HG03095 (cell line): Measurements from ENCODE around the gene FRYL.
"Not testable (repeated sequence)": the region's sequence is repeated elsewhere in the genome, so short reads cannot be mapped to it uniquely, and the experiment has no call there.

Experiments
- ATAC-seq: cut with Tn5 transposase; IDR thresholded peaks from one replicate; pipeline ENCODE4 v1.9.1; 2021; ENCODE audit warnings: moderate library complexity; ENCODE audit not compliant: unreplicated experiment

FRYL gene

GRCh38 chr4:48779998-48780864 is at the start of gene FRYL:
TSS of gene FRYL (minus strand) at chr4:48780279. CDS start at chr4:48634410, 145,869 bp downstream.
- ATAC-seq: peak; percentile 91

DNA sequence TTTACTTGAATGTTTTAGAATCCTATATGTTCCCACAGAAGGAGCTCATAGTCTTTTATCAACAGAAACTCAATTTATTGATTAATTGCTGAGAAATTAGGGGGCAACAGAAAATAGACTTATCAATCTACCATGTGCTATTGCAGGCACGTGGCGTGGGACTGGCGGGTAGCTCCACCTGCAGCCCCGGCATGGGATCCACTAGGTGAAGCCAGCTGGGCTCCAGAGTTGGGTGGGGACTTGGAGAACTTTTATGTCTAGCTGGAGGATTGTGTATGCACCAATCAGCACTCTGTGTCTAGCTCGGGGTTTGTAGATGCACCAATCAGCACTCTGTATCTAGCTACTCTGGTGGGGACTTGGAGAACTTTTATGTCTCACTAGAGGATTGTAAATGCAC is 47.5 kb upstream of the FRYL start:
- no peak for ATAC-seq

DNA sequence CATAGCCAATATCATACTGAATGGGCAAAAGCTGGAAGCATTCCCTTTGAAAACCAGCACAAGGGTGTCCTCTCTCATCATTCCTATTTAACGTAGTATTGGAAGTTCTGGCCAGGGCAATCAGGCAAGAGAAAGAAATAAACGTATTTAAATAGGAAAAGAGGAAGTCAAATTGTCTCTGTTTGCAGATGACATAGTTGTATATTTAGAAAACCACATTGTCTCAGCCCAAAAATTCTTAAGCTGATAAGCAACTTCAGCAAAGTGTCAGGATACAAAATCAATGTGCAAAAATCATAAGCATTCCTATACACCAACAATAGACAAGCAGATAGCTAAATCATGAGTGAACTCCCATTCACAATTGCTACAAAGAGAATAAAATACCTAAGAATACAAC is 41.4 kb upstream of the FRYL start:
- not testable (repeated sequence) for ATAC-seq

DNA sequence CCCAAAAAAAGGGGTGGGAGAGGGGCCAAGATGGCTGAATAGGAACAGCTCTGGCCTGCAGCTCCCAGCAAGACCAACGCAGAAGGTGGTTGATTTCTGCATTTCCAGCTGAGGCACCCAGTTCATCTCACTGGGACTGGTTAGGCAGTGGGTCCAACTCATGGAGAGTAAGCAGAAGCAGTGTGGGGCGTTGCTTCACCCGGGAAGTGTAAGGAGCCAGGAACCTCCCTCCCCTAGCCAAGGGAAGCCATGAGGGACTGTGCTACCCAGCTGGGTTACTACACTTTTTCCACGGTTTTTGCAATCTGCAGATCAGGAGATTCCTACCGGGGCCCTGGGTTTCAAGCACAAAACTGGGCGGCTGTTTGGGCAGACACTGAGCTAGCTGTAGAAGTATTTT is 36.9 kb upstream of the FRYL start:
- ATAC-seq: no peak

- not testable (repeated sequence) for ATAC-seq
Observed at GRCh38 chr4:48816297-48816696, 36.2 kb upstream of the FRYL start.

DNA sequence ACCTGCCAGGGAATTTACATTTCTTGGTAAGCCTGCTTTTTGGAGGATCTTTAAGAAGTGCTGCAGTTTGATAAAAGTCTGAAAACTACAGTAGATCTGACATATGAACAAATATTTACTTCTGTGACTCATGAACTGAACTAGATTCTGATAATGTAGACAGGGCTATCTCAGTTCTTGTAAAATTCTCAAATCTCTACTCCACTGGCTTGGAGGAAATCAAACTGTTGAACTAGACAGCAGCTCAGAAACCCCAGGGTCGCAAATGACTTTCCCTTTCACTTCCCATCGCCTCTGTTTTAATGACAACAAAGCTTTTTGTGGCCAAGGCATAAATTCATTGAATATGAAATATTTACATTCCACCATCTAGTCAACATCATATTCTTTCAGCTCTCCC is 35.4 kb upstream of the FRYL start:
- ATAC-seq: no peak

- peak; percentile 75 for ATAC-seq
Observed at GRCh38 chr4:48813964-48814363, 33.9 kb upstream of the FRYL start.

- ATAC-seq: no peak
Observed at GRCh38 chr4:48812866-48813265, 32.8 kb upstream of the FRYL start.

- no peak for ATAC-seq
Observed at GRCh38 chr4:48804584-48805301, 24.7 kb upstream of the FRYL start.

DNA sequence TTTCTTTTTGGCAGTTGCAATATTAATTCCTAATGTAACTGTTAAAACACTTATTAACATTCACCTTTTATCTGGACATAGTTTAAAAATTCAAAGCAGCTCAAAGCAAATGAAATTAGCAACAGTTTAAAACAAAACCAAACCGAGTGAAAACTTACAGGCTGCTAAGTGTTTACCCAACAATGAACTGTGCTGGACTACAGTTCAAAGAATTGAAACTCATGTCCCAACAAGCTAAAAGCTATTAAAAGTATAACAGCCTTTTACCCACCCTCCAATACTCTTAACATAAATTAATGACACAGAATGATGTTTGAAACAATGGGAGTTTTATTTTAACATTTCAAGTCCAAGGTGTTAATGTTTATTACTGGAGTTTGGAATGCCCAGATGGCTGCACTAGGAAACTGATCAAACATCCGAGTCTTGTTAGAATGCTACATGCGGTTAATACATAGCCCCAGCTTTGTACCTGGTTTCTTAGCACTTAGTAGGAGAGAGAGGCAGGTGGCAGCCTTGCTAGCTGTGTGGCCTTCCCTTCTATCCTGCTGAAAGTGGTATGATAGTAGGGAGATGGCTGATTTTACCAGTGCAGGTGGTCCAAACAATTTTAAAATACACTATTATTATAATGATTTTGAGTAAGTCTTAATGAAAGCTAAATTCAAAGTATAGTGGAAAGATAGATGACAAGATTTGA is 21.1 kb upstream of the FRYL start:
- no peak for ATAC-seq

- ATAC-seq: not testable (repeated sequence)
Observed at GRCh38 chr4:48800155-48800554, 20.1 kb upstream of the FRYL start.

DNA sequence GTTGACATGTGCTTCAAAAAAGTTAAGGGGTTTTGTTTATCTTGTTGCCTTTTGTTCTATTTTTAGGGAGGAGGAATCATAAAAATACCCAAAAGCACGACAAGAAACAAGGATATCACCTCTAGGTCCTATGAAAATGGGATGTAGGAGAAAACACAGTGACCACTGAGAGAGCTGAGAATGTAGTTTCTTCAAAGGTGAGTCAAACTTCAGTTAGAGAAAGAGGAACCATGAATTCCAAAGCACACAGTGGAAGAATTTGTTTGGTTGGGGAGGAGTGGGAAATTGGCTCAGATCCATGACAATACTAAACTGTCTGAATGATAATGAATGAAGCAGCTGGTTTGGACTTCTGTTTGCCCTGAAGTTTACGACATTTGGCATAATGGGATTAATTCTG is 19.1 kb upstream of the FRYL start:
- ATAC-seq: no peak

DNA sequence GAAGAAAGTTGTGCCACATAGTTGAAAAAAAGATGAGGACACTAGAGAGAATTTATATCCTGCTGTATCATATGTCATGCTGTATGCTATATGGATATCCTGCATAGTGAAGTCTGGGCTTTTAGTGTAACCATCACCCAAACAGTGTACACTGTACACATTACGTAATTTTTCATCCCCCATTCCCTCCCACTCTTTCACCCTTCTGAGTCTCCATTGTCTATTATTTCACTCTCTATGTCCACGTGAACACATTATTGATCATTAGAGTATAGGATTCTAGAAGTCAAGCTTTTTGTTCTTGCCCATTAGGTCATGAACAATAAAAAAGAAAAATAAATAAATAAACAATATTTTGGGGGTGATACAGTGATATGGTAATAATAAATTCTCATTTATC is 18.0 kb upstream of the FRYL start:
- no peak for ATAC-seq

- no peak for ATAC-seq
Observed at GRCh38 chr4:48796927-48797679, 17.0 kb upstream of the FRYL start.

- ATAC-seq: no peak
Observed at GRCh38 chr4:48796191-48796926, 16.3 kb upstream of the FRYL start.

- ATAC-seq: no peak
Observed at GRCh38 chr4:48795108-48795507, 15.0 kb upstream of the FRYL start.

GRCh38 chr4:48792348-48793006 is 12.4 kb upstream of the FRYL start:
- ATAC-seq: no peak

GRCh38 chr4:48791313-48791712 is 11.2 kb upstream of the FRYL start:
- ATAC-seq: no peak

DNA sequence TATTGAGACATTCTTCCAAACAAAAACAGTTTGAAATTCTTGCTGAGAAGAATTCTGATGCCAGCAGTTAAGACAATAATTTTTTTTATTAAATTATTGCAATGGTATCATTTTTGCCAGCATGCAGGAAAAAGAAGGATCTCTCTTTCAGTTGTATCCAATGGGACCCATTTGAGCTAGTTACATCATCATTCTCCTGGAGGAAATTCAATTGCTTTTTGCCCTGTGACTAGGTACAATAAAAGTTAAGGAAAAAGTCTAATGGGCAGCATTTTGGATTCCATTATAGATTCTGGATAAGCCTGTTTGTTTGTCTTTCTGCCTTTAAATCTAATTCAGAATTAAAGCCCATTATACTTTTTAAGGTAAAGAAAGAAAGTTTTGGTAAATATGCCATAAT is 10.5 kb upstream of the FRYL start:
- no peak for ATAC-seq

- ATAC-seq: no peak
Observed at GRCh38 chr4:48787056-48787455, 7.0 kb upstream of the FRYL start.
